ENCODE data around the gene NCMAP. TPM values are rescaled to one million over a fixed set of nuclear protein-coding genes. Genes with fewer than 3 reads are reported as not detected.

NCMAP gene
- 0.06 to 0.09 TPM (median 0.07 TPM) in 5 replicates for total RNA-seq (2022; extraction: Qiagen RNA extraction; ENCODE audit: low read depth)

DNA sequence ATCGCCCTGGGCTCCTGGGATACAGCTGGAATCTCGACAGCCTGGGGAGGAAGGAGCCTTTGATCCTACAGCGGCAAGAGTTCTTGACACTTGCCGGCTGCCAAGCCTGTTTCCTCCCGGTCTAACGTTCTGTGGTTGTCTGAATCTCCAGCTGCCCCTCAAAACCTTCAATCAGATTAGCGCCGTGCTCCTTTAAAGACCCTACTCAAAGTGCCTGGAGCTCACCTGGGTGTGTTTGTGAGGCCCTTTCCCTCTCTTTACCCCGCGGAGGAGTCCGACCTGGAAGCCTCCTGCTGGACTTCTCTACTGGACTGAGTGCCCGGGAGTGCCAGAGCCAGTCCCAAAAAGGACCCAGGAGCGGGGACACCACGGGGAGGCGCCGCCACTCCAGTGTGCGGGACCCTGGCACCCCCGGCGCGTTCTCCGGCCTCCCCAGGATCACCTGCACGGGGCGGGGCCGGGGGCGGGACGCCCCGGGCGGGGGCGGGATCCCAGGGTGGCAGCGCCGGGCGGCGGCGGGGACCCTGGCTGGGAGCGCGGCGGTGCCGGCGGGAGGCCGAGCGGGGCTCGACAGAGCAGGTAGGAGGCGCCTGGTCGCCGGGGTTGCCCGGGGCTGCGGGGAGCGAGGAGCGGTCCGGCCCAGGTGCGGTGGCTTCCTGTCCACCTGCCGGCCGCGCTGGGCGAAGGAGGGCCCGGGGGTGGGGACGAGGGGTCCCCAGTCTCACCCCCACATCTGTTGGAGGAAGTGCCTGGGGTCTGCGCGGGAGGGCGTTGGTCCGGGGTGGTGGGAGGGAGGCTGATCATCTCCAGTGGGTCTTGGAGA, at the start of gene NCMAP:
NCMAP (plus strand) TSS at position 497 of the 823 bp plus-strand sequence. CDS start 39,344 bp downstream, outside the sequence.

GRCh38 chr1:24642481-24643362, 86.8 kb downstream of the NCMAP start, which contains the start of gene SRRM1:
SRRM1 (plus strand) TSS chr1:24643302; CDS start chr1:24643327, 25 bp downstream.

Other genes starting within 250 kb of the NCMAP start
- gene GRHL3, start 236.7 kb upstream of the NCMAP start, total RNA-seq (2022; extraction: Qiagen RNA extraction; ENCODE audit: low read depth) = 0.83 to 1.1 TPM (median 0.99 TPM) in 5 replicates
- 6.6 to 7.7 TPM (median 6.8 TPM) in 5 replicates for gene STPG1, start 142.3 kb upstream of the NCMAP start, total RNA-seq (2022; extraction: Qiagen RNA extraction; ENCODE audit: low read depth)
- 5.9 to 7.4 TPM (median 7.1 TPM) in 5 replicates for gene NIPAL3, start 140.3 kb upstream of the NCMAP start, total RNA-seq (2022; extraction: Qiagen RNA extraction; ENCODE audit: low read depth)
- gene RCAN3, start 53.3 kb upstream of the NCMAP start, total RNA-seq (2022; extraction: Qiagen RNA extraction; ENCODE audit: low read depth) = 12.2 to 16.2 TPM (median 15.0 TPM) in 5 replicates
- 35.9 to 56.9 TPM (median 43.2 TPM) in 5 replicates for gene SRRM1, start 87.2 kb downstream of the NCMAP start, total RNA-seq (2022; extraction: Qiagen RNA extraction; ENCODE audit: low read depth)
- 29.6 to 50.7 TPM (median 45.8 TPM) in 5 replicates for gene CLIC4, start 189.4 kb downstream of the NCMAP start, total RNA-seq (2022; extraction: Qiagen RNA extraction; ENCODE audit: low read depth)

All from A549 treated with GW870086 at 1 μM for 4 hours (cell line).